MM.1S (cell line): ENCODE results near the gene PTPRD.
"Not testable (repeated sequence)": the region's sequence is repeated elsewhere in the genome, so short reads cannot be mapped to it uniquely, and the experiment has no call there.

Experiments used
- CTCF ChIP-seq: fragments of 300-600 bp; sonication (generic); IDR thresholded peaks from 2 replicates; pipeline ENCODE4 v1.5.1; 2016; ENCODE audit warnings: antibody characterized with exemption, low read length, mixed read lengths
- EZH2 ChIP-seq: fragments of 300-600 bp; sonication (generic); optimal IDR thresholded peaks from 2 replicates; pipeline ENCODE3; 2017; ENCODE audit warnings: low read depth, mild to moderate bottlenecking, antibody characterized with exemption, low read length, mixed read lengths
- EZH2phosphoT487 ChIP-seq: fragments of 300-600 bp; sonication (generic); IDR thresholded peaks from 2 replicates; pipeline ENCODE4 v1.6.1; 2018; ENCODE audit warnings: antibody characterized with exemption, low read length

GRCh38 chr9:10449201-10449617 is 163.6 kb downstream of the PTPRD start:
- not testable (repeated sequence) for TF ChIP-seq CTCF, EZH2, EZH2phosphoT487
